Lower leg skin (tissue), 4 donors: ENCODE measurements around the gene S100A5. TPM values are rescaled to one million over a fixed set of nuclear protein-coding genes. Genes with fewer than 3 reads are reported as not detected.
"Not testable (repeated sequence)": the region's sequence is repeated elsewhere in the genome, so short reads cannot be mapped to it uniquely, and the experiment has no call there.

ENCODE experiments used
- DNase-seq, 2 donors: peaks; one replicate each; pipeline ENCODE4 v3.0.0-alpha.2; 2019; ENCODE audit warnings: low spot score in 2 of 2
- H3K4me3 ChIP-seq: fragments of 200-600 bp; sonication (generic); 2 replicates; pipeline ENCODE4 v1.5.1; 2017; ENCODE audit warnings: mild to moderate bottlenecking, low read depth; ENCODE audit not compliant: poor library complexity, severe bottlenecking
- POLR2A ChIP-seq, 2 donors: fragments of 450-650 bp; IDR thresholded peaks; one replicate each; pipeline ENCODE4 v1.6.1; 2016 to 2017; ENCODE audit warnings: antibody characterized with exemption in 2 of 2, mild to moderate bottlenecking in 1 of 2, moderate library complexity in 1 of 2
- WGBS, 2 donors: methylation state at CpG; one replicate each; pipeline ENCODE4 v1.1.5; 2018; 5-methylcytosine and 5-hydroxymethylcytosine counted together
- intact Hi-C: fragments of 100-400 bp; cut with DNase I; formaldehyde crosslinking; loops from one replicate; pipeline ENCODE4 v1.15.0; 2023; ENCODE audit warnings: low total_unique reads
- total RNA-seq, 4 donors: library from RNA; depleted of rRNA; stranded (reverse); fragments of >200 nt; gene quantifications; one replicate each; pipeline ENCODE4 v1.1.0, GENCODE V29; 2016
- TF ChIP-seq, protein P1 (sequence below), 3 donors: fragments of 450-650 bp; IDR thresholded peaks; one replicate each; pipeline ENCODE4 v1.5.1; 2016; ENCODE audit warnings: antibody characterized with exemption in 3 of 3, mild to moderate bottlenecking in 3 of 3, moderate library complexity in 2 of 3

The S100A5 gene, protein sequence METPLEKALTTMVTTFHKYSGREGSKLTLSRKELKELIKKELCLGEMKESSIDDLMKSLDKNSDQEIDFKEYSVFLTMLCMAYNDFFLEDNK
- not detected for total RNA-seq

DNA sequence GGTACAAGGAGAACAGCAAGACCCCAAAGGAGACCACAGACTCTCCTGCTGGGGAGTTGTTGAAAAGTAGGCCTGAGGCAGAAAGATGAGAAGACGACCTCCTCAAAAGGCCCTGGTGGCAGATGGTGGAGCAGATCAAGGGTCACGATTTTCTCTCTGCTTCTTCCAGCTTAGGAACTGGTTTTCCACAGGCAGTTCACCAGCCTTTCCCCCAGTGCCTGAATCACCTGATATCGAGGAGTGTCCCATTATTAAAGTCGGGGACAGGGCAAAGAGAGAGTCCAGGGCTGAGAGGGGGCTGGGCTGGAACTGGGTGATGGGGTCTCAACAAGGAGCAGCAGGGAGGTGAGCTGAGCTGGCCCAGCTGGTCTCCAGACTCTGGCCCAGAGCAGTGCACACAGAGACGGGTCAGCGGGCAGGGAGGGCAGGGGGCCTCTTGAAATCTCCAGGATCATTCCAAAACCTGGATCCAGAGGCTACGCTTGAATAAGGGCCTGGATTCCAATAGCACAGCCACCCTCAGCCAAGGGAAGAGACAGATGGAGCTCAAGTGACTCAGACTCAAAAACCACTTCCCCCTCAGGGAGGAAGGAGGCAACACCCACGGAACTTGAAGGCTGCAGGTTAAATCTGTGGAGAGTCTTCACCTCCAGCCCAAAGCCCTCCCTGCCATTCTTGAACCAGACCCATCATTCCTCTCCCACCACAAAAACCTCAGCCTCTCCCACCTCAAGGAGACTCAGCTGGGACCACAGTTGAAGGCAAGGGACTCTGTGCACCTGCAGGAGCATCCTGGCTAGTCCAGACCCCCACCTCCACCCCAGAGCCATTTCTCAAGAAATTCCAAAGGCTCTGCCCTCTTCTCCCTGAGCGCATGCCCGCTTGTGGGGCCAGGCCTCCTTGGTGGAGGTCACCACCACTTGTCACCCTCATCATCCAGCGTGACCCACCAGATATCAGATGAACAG, at the start of gene S100A5:
S100A5 (minus strand) TSS at position 541 of the 968 bp plus-strand sequence. CDS start 743 bp downstream, outside the sequence.
- H3K4me3 ChIP-seq = no peak within 1 kb of the TSS
- DNase-seq = peak in 1 of 2 donors; percentile 85
- no peak for TF ChIP-seq POLR2A (IDR thresholded peaks at IDR 0.05)
- TF ChIP-seq, protein P1, sequence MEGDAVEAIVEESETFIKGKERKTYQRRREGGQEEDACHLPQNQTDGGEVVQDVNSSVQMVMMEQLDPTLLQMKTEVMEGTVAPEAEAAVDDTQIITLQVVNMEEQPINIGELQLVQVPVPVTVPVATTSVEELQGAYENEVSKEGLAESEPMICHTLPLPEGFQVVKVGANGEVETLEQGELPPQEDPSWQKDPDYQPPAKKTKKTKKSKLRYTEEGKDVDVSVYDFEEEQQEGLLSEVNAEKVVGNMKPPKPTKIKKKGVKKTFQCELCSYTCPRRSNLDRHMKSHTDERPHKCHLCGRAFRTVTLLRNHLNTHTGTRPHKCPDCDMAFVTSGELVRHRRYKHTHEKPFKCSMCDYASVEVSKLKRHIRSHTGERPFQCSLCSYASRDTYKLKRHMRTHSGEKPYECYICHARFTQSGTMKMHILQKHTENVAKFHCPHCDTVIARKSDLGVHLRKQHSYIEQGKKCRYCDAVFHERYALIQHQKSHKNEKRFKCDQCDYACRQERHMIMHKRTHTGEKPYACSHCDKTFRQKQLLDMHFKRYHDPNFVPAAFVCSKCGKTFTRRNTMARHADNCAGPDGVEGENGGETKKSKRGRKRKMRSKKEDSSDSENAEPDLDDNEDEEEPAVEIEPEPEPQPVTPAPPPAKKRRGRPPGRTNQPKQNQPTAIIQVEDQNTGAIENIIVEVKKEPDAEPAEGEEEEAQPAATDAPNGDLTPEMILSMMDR (IDR thresholded peaks at IDR 0.05) = no peak
- intact Hi-C loops = no loop called here
- 59 to 68% methylated on average over 11 of the region's 11 CpGs for WGBS, 2 donors

DNA sequence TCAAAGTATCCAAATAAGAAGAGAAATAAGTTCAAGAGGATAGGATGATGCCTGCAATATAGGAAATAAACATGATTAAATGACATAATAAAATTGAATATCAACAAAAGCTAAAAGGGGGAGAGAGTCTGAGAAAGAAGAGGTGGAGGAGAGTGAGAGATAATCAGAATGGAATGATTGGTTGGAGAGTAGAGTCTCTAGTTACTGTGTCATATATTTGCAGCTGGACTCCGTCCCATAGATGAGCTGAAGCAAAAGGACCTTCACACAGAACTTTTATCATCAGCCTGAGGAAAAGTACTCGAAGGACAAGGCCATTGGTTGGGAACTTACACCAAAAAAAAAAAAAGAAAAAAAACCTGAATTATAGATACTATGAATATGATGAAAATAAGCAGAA, 47.7 kb upstream of the S100A5 start:
- WGBS, 2 donors = 81 to 88% methylated on average over 2 of the region's 2 CpGs
- intact Hi-C loops = no loop called here
- TF ChIP-seq POLR2A (IDR thresholded peaks at IDR 0.05) = no peak
- no peak for DNase-seq
- H3K4me3 ChIP-seq = no peak overlapping the region

DNA sequence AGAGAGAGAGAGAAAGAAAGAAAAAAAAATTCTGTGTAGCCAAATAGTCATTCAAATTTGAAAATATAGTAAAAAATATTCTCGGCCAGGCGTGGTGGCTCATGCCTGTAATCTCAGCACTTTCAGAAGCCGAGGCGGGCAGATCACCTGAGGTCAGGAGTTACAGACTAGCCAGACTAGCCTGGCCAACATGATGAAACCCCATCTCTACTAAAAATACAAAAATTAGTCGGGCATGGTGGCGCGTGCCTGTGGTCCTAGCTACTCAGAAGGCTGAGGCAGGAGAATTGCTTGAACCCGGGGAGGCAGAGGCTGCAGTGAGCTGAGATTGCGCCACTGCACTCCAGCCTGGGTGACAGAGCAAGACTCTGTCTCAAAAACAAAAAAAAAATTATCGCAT, 47.3 kb upstream of the S100A5 start:
- intact Hi-C loops, H3K4me3 ChIP-seq, DNase-seq: not testable (repeated sequence)
- WGBS, 2 donors = 93 to 95% methylated on average over 10 of the region's 10 CpGs

- TF ChIP-seq, protein P1 (IDR thresholded peaks at IDR 0.05) = no peak
- no peak for TF ChIP-seq POLR2A (IDR thresholded peaks at IDR 0.05)
- no peak for DNase-seq
- no peak overlapping the region for H3K4me3 ChIP-seq
- WGBS, 2 donors = 68 to 75% methylated on average over 5 of the region's 5 CpGs
- intact Hi-C loops = no loop called here
Observed at GRCh38 chr1:153587314-153587713, 46.6 kb upstream of the S100A5 start.

DNA sequence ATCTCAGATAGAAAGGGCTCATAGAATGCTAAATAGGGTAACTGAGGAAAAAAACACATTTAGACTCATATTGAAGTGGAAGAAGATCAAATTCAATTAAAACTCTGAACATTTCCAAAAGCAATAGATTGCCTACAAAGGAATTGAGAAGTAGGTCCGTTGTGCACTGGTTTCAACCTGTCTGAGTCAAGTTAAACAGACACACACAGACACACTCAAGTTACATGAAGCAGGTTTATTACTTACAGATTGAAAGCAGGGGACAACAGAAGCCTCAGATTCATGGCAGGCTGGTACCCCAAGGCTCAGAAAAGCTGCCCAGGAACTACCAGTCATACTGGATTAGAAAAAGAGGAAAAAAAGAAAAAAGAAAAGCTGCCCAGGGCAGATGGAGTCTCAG, 45.6 kb upstream of the S100A5 start:
- no peak for TF ChIP-seq POLR2A (IDR thresholded peaks at IDR 0.05)
- TF ChIP-seq, protein P1 (IDR thresholded peaks at IDR 0.05) = no peak
- no peak overlapping the region for H3K4me3 ChIP-seq
- 32 to 53% methylated on average over 1 of the region's 1 CpG for WGBS, 2 donors
- intact Hi-C loops = no loop called here
- DNase-seq = no peak

DNA sequence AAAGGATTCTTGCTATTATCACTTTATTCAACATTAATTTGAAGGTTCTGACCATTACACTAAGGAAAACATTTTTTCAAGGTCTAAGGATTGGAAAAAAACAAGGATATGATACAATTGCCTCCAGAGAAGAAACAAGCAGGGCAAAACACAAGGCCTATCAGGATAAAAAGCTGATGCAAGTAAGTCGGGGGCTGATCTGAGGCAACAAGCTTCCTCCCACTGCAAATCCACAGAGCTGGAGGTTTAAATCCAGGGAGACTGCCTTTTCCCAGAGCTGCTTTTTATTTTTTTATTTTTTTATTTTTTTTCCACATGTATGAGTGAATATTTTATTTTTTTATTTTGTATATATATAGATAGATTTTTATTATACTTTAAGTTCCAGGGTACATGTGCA, 44.3 kb upstream of the S100A5 start:
- intact Hi-C loops = no loop called here
- no peak for TF ChIP-seq POLR2A (IDR thresholded peaks at IDR 0.05)
- TF ChIP-seq, protein P1 (IDR thresholded peaks at IDR 0.05) = no peak
- DNase-seq = no peak
- no peak overlapping the region for H3K4me3 ChIP-seq
- 89 to 94% methylated on average over 1 of the region's 1 CpG for WGBS, 2 donors
